IPS-11a (cell line): ENCODE results near the gene GLYR1.

ENCODE experiments used
- H3K4me3 ChIP-seq: one replicate; pipeline ENCODE4 v1.5.1; 2013; ENCODE audit warnings: low read depth, low read length, control low read depth

Gene GLYR1

GRCh38 chr16:4767872-4768548 lies 79.1 kb downstream of the GLYR1 start:
- H3K4me3 ChIP-seq = peak overlapping the region; percentile 29

GRCh38 chr16:4766875-4767628 lies 80.0 kb downstream of the GLYR1 start, which contains the start of gene ZNF500:
ZNF500 (minus strand) TSS chr16:4767162; CDS start chr16:4765978, 1,184 bp downstream.
- peak within 1 kb of the TSS; percentile 80 for H3K4me3 ChIP-seq

- peak overlapping the region; percentile 80 for H3K4me3 ChIP-seq
Measured at GRCh38 chr16:4765511-4766474, 81.3 kb downstream of the GLYR1 start.

- H3K4me3 ChIP-seq = no peak overlapping the region
Measured at GRCh38 chr16:4763791-4764190, 83.3 kb downstream of the GLYR1 start.

- no peak overlapping the region for H3K4me3 ChIP-seq
Measured at GRCh38 chr16:4762205-4762604, 84.9 kb downstream of the GLYR1 start.

- H3K4me3 ChIP-seq = no peak overlapping the region
Measured at GRCh38 chr16:4760221-4760910, 86.7 kb downstream of the GLYR1 start.

- H3K4me3 ChIP-seq = no peak overlapping the region
Measured at GRCh38 chr16:4755687-4756086, 91.4 kb downstream of the GLYR1 start.

GRCh38 chr16:4754865-4755264 lies 92.2 kb downstream of the GLYR1 start:
- H3K4me3 ChIP-seq = no peak overlapping the region

GRCh38 chr16:4753227-4753626 lies 93.9 kb downstream of the GLYR1 start:
- H3K4me3 ChIP-seq = no peak overlapping the region
